Stimulated activated CD4-positive, alpha-beta T cell treated with anti-CD3 and anti-CD28 coated beads, Interleukin-12 subunit alpha, Interleukin-12 subunit beta, amount 100 ng/mL, for 48 hours (primary cell): Measurements from ENCODE around the gene NATD1.
"Not testable (repeated sequence)": the region's sequence is repeated elsewhere in the genome, so short reads cannot be mapped to it uniquely, and the experiment has no call there.

Experiments
- DNase-seq, 3 donors: peaks; one replicate each; pipeline ENCODE4 v3.0.0-alpha.2; 2020; ENCODE audit warnings: low read depth in 2 of 3, low spot score in 1 of 3

Gene NATD1

DNA sequence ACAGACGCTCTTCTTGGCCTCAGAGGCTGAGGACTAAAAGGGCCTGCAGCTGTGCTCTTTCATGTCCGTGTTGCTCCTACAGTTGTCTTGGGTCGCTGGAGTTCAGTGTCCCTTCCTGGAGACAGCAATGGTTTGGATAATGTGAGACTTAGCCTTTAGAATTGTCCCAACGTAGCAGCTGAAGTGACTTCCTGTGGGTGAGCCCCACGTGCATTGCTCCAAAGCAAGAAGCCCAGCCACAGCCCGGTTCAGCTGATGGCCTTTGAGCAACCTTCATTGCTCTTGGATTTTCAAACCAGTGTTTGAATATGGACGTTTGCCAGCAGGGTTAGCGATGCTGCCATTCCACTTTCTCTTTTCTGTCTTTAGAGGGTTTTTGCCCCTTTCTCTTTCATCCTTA, 59.0 kb downstream of the NATD1 start:
- DNase-seq: no peak

DNA sequence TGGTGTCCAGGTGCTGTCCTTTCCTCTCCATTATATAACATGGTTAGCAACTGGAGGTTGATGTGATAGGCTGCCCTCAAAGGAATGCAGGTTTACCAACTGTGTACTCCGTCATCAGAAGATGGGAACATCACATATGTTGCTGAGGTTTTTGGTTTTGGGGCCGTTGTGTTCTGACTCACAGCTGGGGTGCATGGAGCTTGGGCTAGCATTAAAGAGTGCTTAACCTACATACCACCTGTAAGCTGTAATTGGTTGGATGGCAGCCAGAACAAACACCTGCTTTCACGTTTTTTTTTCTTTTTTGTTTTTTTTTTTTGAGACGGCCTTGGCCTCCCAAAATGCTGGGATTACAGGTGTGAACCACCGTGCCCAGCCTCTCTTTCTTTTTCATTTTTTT, 60.2 kb downstream of the NATD1 start:
- DNase-seq: no peak

DNA sequence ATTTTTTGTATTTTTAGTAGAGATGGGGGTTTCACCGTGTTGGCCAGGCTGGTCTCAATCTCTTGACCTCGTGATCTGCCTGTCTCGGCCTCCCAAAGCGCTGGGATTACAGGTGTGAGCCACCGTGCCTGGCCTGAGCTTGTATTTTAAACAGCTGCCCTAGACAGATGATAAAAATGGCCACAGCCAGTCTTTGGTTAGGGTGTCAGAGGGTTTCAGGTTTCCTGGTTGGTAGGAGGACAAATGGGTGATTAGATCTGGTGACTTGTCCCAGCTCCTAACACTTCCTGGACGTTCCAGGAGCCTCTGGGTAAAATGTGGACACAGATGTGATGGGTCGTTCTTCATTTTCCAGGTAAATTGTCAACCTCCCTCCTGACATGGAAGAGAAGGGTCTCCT, 60.8 kb downstream of the NATD1 start:
- DNase-seq: not testable (repeated sequence)

DNA sequence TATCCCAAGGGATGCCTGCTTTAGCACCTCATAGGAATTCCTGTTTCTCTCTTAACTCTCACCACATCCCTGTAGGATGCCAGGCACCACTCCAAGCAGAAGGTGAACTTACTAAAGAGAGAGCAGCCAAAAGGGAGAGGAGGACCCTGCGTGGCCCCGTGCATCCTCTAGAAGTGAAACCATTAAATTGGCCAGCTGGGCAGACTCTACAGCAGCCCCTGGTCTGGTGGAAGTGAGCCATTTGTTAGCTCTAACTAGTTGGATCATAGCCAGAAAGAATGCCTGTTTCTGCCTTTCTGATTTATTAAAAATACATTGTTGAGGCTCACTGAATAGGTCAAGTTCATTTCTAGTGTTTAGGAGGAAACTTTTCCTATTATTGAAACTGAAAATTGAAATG, 61.5 kb downstream of the NATD1 start:
- no peak for DNase-seq

DNA sequence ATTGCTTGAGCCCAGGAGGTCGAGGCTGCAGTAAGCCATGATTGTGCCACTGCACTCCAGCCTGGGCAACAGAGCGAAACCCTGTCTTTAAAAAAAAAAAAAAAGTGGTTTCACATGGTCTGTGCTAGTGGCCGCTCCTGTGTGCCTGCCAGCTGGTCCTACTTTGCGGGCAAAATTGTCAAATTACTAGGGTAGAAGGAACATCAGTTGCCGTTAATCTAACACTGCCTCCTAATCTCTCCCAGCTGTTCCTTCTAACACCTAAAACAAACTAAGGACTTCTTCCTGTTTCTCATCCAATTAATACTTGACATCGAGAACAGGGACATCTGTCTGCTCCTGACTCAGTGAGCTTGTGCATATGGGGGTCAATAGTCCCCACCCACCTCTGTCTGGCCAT, 63.1 kb downstream of the NATD1 start:
- DNase-seq: no peak

DNA sequence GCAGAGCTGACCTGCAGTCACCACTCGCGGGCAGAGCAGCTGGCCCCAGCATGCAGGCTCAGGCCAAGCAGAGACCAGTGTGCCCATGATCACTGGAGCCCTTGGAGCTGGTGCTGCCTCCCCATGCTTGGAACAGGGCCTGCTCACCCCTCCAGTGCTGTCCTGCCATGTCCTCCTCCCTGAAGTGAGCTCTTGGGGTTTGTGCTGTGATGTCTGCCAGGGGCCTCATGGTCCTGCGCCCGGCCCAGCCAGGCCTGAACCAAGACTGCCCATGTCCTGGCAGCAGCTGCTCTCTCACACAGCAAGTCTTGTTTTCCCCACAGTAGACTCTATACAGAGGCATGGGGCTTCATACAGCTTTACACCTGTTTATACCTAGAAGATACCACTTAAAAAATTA, 63.8 kb downstream of the NATD1 start:
- no peak for DNase-seq
